NCI-H345 (cell line): ENCODE results near the gene NINJ2.
A peak's percentile ranks its signal among the peaks of the same experiment; 100 is the strongest.
"Not testable (repeated sequence)": the region's sequence is repeated elsewhere in the genome, so short reads cannot be mapped to it uniquely, and the experiment has no call there.

ENCODE experiments used
- DNase-seq: peaks from one replicate; lab custom pipeline; 2025; lab: John Stamatoyannopoulos, UW

Gene NINJ2, protein sequence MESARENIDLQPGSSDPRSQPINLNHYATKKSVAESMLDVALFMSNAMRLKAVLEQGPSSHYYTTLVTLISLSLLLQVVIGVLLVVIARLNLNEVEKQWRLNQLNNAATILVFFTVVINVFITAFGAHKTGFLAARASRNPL

GRCh38 chr12:663293-663871 lies at the start of gene NINJ2:
Gene NINJ2, minus strand, starts transcription at chr12:663445. Its CDS starts 85 bp downstream, at chr12:663360.
- no peak for DNase-seq

- DNase-seq, result peak; percentile 26
Observed at GRCh38 chr12:712172-712863, 49.1 kb upstream of the NINJ2 start.

DNA sequence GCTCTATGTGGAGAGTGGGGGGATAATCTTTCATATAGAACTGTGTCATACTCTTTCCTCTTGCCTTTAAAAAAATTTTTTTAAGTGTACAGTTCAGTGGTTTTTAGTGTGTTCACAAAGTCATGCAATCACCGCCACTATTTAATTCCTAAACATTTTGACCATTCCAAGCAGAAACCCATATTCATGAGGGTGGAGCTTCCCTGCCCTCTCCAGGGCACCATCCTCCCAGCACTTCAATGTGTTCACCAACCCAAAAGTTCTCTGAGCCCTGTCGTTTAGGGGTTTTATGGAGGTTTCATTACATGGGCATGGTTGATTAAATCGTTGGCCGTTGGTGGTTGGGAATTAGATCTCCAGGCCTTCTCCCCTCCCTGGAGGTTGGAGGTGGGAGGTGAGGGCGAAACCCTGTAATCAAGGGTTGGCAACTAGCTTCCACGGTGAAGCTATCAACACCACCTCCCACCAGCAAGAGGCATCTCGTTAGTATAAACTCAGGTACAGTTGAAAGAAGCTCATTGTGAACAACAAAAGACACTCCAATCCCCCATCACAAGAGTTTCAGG lies 46.3 kb upstream of the NINJ2 start:
- no peak for DNase-seq

GRCh38 chr12:708084-708483 lies 44.8 kb upstream of the NINJ2 start:
- not testable (repeated sequence) for DNase-seq

DNA sequence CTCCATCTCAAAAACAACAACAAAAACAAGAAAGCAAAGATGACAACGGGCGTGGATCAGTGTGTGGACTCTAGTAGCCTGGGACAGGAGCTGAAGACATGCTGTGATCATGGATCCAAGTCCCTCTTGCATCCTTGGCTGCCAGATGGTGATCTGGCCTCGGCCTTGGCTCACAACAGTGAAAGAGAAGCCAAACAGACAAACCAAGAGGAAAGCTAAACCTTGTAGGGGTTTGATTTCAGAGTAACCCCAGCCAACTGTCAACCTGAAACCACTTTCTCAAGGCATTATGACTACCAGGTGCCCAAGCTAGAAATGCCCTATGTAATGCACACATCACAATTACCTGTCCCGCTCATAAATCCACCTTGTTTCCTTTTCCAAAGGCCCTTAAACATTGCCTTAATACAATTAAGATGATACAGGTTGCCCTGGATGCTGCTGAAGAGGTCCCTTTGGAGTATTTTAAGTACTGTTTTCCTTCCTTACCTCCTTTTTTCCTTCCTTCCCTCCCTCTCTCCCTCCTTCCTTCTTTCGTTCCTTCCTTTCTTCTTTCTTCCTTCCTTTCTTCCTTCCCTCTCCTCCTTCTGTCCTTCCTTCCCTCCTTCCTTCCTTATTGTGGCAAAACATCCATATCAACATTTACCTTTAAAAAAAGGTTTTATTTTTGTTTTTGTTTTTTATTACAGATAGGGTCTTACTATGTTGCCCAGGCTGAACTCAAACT lies 41.4 kb upstream of the NINJ2 start:
- DNase-seq, result no peak

GRCh38 chr12:701896-702539 lies 38.8 kb upstream of the NINJ2 start:
- no peak for DNase-seq

- DNase-seq, result no peak
Observed at GRCh38 chr12:700016-700415, 36.8 kb upstream of the NINJ2 start.

DNA sequence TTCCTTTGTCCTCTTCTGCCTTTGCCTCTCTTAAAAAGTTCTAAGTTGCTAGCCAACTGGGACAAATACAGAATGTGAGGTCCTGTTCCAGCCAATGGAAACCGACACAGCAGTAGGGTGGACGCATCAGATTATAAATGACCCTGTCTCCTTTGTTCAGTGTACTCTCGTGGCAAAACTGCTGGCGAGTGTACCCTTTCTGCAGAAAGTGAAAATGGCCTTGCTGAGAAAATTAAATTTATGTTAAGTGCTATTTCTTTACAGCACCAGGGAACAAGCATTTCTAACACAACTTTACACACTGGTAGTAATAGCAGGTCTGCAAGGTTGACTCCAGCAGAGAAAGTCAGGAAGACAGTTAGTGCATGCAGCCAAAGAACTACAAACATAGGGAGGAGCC lies 35.0 kb upstream of the NINJ2 start:
- not testable (repeated sequence) for DNase-seq

GRCh38 chr12:697481-697880 lies 34.2 kb upstream of the NINJ2 start:
- DNase-seq, result no peak

DNA sequence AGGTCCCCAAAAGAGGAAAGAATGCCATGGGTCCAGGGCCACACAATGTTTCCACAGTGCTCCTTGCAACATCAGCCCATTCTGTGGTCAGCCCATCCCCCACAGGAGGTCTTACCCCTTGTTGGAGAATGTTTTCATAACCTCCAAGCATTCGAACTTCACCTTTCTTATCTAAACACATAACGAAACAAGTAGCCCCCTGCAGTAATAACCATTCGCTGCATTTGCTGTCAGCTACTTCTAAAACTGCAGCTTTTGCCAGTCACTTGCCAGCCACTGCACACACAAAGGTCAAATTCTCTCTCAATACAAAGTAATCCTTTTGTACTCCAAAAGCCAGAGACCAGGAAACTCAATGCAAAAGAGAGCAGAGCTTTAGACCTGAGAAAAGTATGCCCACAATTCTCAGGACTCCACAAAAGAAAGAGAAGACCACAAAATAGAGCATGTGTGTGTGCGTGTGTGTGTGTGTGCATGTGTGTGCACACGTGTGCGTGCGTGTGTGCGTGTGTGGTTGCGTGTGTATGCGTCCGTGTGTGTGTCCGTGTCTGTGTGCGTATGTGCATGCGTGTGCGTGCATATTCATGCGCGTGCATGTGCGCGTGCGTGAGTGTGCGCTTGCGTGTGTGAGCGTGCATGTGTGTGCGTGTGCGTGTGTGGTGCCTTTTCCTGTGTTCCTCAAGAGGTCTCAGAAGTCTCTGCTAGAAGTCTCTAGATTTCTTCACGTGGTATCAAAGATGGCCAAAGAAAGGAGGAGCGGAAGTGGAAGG lies 31.7 kb upstream of the NINJ2 start:
- DNase-seq, result no peak

- no peak for DNase-seq
Observed at GRCh38 chr12:693934-694533, 30.8 kb upstream of the NINJ2 start.

DNA sequence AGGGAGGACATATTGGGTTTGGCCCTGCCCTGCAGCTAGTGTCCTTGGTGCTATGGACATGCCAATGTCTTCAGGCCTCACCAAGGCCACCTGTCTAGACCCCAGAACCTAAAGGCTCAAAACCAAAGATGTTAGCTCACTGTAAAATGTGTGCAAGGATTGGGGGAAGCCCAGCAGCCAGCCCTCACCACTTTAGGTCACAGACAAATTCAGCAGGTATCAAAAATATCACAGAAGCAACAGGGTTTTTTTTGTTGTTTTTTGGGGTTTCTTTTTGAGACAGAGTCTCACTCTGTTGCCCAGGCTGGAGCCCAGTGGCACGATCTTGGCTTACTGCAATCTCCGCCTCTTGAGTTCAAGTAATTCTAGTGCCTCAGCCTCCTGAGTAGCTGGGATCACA lies 29.0 kb upstream of the NINJ2 start:
- no peak for DNase-seq

GRCh38 chr12:690466-690865 lies 27.2 kb upstream of the NINJ2 start:
- DNase-seq, result no peak

GRCh38 chr12:685388-685787 lies 22.1 kb upstream of the NINJ2 start:
- DNase-seq, result no peak

DNA sequence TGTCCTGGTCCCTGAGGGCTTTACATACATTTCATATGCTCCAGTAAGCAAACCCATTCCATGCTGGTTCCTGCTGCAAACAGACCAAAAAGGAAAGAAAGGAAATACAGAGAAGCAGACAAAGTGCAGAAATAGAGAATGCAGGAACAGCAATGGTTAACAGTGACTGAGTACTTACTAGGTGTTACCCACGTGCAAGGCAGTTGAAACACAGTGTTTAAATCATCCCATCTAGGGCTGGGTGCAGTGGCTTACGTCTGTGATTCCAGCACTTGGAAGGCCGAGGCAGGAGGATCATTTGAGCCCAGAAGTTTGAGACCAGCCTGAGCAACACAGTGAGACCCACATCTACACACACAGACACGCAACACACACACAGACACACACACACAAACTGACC lies 21.2 kb upstream of the NINJ2 start:
- no peak for DNase-seq

DNA sequence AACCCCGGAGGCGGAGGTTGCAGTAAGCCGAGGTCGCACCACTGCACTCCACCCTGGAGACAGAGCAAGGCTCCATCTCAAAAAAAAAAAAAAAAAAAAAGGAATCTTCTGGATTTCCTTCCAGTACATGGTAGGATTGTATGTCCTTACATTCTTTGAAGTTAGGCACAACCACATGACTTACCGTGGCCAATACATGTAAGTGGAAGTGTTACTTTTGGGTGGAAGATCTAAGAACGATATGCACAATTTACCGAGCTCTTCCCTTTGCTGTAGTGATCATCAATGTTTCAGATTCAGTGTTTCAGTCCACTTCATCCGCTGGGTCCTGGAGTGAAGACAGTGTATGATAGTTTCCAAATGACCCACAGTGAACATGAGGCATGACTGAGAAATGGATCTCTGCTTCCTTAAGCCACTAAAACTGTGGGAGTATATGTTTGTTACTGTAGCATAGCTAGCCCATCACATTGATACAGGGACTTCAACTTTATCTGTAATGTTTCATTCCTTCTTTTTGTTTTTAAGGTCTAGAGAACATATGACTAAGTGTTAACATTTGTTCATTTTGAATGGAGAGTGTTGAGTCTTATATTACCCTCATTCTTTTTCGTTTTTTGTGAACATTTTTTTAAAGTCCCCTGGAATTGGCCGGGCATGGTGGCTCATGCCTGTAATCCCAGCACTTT lies 18.5 kb upstream of the NINJ2 start:
- DNase-seq, result no peak

- no peak for DNase-seq
Observed at GRCh38 chr12:678747-679712, 15.8 kb upstream of the NINJ2 start.

GRCh38 chr12:675562-675961 lies 12.3 kb upstream of the NINJ2 start:
- DNase-seq, result no peak

GRCh38 chr12:674272-674781 lies 11.1 kb upstream of the NINJ2 start:
- DNase-seq, result no peak
